Activated CD4-positive, alpha-beta T cell treated with anti-CD3 and anti-CD28 coated beads for 4 hours (primary cell): Measurements from ENCODE around the gene UPK2.

Experiments
- DNase-seq, 2 donors: peaks; one replicate each; pipeline ENCODE4 v3.0.0-alpha.2; 2020

Gene UPK2

DNA sequence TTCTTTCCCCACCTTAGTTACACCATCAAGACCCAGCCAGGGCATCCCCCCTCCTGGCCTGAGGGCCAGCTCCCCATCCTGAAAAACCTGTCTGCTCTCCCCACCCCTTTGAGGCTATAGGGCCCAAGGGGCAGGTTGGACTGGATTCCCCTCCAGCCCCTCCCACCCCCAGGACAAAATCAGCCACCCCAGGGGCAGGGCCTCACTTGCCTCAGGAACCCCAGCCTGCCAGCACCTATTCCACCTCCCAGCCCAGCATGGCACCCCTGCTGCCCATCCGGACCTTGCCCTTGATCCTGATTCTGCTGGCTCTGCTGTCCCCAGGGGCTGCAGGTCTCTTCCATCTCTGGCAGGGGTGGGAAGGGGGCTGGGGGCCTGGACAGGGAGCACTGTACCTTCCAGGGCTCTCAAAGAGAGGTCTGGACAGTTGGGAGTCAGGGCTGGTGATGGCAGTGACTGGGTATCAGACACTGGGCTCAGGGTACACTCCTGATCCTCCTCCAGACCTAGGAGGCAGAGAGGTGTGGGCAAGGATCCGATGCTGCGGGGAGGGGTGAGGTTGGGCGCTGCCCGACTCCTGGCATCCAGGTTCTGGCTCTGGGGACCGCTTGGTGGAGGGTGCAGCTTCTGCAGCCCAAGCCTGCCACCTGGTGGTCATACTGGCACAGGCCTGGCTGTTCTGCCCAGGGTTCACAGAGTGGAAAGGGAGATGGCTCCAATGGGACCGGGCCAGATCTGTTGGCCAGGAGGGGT, at the start of gene UPK2:
Gene UPK2, plus strand, starts transcription at position 205 of the 753 bp plus-strand sequence. Its CDS starts 53 bp downstream, at position 258.
- peak; percentile 87 to 92 for DNase-seq

DNA sequence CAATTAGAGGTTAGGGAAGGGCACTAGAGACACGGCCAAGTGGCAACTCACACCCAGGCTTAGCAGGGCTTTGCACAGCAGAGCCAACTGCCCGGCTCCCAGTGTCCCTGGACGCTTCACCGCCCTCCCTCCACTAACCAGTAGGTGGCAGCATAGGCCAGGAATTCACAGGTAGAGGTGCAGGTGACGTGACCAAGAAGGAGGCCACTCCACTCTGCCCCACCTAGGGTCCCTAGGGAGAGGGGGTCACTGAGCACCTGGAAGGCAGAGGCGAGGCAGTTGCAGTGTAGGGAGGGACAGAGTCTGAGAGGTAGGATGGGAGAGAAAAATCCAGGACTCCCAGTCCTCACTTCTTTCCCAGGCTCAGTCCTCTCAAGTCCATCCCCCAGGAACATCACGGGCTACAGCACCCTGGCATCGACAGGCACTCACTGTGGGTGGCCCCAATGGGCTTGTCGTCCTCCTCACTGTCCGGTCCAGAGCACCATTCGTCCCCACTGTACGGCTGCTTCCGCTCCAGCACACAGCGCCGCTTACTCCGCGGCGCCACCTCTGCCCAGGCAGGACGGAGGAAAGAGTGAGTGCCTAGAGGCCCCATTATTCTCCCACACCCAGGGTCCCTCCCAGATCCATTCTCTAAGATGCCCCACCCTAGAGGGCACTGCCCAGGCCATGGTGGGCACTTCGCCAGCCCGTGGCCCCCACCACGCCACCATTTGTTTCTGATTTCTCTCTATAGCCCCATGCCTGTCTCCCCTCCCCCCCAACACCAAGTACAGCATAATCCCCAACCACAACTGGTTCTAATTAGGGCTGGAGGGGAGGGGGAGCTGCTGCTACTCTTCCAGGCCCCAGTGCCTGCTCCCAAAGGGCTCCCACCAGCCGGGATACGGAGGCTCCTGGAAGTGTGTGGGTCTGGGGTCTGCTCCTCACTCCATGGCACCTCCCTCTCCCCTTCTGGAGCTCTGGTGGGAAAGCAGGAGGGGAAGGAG, 48.8 kb upstream of the UPK2 start:
- peak; percentile 77 to 91 for DNase-seq

DNA sequence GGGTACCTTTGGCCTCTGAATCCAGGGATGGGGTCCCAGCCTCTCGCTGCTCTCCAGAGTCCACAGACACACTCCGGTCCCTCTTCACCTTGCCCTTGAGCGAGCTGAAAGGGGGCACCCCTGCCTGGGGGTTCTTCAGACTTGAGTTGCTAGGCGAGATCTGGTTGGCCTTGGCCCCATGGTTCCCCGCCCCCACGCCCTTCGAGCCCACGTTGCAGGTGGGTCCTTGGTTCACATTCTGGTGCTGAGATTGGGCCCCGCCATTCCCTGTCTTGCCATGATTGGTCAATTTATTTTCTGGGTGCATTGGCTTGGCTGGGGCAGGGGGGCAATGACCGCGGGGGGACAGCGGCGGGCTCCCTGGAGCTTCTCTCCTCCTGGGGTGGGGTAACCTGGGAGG, 47.8 kb upstream of the UPK2 start:
- no peak for DNase-seq

DNA sequence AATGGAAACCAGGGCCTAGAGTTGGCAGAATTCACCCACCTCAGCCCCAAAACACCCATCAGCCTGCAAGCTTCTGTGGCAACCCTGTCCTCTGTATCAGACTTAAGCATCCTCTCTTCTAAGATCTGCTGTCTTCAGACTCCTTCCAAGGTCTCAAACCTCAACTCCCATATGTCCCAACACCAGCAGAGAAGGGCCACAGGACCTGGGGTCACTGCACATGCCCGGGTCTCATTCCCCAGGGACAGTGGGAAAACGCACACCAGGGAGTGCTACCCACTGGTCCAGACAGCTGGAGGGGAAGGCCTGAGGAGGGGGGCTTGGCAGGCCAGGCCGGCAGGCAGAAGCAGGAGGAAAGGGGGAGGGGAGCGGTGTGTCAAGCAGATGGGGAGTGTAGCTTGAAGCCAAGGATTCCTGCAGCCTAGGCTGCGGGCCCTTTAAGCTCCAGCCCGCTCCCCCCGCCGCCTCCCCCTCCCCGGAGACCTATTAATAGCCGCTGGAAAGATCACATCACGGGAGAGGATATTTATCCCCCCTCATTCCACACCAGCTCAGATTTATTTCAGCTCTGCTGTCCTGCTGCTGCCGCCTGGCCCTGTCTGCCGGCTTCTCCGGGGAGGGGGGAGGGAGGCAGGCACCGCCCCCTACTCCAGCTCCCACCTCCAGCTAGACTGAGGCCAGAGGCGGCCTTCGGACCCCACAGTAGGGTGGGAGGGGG, 47.0 kb upstream of the UPK2 start:
- no peak for DNase-seq

DNA sequence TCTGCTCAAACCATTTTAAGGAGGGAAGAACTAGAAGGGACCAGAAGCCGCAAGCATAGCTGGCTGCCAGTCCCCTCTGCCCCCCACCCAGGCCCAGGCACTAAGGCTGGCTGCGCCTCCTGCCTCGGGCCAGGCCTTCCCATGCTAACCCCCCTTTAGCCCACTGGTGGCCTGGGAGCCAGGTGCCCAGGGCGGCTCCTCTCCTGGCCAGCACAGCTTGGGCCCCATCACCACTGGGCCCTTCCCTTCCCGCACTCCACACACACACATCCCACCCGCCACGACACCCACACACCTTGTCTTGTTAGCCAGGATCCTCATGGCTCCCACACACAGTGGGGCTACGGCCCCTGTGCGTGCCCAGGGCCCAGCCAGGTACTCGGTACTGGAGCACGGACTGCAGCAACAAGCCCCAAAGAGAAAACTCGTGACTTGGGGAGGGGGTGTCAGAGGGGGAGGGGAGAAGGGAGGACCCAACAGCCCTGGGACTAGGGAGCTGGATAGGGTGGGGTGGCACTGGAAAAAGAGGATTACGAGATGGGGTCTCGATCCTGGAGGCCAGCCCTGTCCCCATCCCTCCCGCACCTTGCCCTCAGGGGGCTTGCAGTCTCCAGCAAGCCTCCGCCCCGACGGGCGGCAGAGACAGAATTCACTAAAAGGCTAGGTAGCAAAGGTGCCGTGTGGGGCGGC, 46.3 kb upstream of the UPK2 start:
- DNase-seq = no peak

DNA sequence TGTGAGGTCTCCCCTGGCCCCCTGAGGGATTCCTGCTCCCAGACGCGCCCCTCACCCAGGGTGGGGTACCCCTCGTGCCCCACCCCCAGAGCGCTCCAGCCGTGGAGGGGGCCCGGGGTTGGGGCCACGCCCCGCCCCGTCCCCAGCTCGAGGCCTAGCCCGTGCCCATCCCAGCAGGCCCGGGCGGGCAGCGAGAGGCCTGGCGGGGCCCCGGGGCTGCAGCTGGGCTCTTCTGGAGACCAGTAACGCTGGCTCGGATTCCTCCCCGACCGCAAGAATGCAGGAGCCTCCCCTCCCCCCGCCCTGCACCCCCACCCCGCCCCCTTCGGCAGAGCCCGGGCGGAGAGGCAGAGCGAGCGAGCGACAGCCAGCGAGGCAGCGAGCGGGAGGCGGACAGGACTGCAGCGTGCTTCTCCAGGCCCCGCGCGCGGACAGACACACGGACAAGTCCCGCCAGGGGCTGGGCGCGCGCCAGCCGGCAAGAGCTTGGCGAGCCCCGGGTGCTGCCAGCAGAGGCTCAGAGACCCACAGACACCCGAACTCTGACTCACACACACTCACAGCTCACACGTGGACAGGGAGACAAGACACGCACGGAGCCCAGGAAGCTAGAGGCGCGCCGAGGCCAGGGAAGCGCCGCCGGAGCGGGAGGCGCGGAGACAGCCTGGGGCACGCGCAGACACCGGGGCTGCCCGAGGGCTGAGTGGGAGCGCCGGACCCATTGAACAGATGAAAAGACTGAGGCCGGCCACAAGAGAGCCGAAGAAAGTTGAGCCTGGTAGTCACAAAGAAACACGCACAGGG, 45.6 kb upstream of the UPK2 start:
- peak; percentile 67 to 74 for DNase-seq

DNA sequence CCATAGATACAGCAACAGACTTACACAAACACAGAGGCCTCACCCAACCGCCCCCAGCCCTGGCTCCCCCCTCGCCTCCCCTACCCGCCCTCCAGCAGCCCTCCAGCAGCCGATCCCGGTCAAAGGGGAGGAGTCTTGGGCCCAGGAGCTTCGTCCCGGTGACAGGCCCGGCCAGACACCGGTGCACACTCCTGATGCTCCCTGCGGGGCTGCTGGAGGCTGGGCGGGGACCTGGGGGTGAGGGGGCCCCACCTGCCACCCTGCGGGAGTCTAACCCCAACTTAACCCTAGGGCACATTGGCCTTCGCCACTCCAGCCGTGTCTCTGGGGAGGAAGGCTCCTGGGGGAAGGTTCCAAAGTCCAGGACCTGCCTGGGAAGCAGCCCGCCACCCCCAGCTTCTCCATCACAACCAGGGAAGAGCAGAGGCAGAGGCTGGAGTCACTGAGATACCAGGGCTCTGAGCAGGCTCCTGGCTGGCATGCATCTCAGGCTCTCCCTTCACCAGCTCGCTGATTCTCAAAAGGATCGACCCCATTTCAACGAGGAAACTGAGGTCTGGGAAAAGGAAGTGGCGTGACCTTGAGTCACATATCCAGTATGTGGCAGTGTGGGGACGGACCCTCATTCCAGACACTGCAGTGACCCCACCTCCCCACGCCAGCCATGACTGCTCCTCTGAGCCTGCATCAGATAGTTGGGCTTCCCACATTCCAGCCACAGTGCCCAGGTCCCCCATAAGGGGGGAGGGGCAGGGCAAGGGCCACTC, 44.8 kb upstream of the UPK2 start:
- DNase-seq = no peak

DNA sequence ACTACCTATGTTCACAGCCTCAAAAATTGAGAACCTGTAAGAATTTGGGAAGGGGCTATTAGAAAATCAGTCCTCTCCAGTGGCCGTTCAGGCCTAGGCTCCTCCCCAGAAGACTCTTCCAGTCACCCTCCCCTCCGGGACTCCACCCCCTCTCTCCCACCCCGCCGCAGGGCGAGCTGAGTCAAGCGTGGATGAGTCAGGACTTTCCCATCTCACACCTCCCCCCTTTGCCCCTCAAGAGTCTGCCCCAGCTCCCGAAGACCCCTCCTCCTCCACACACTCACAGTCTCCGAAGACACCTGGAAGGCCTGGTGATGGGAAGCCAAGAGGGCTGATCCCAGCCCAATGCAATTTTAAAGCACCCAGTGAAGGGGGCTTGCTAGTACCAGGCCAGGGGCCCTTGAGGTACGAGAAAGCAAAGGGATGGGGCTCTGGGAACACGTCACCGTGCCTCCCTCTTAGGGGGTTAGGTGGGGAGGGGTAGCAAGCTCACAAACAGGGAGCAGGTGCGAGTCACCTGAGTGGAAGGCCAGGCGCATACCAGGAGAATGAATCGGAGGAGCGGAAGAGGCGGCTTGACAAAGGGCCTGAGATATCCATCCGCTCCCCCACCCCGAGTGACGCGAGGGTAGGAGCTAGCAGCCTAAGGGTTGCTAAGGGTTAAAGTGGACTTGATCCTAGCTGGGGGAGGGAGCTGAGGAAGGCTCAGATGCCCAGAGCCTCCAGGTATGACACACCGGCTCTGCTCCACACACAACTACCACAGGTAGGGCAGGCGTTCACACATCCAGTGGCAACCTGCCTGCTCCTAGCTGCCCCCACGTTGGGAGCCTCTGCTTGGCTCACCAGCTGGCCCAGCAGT, 44.0 kb upstream of the UPK2 start:
- DNase-seq = peak; percentile 83 to 87

DNA sequence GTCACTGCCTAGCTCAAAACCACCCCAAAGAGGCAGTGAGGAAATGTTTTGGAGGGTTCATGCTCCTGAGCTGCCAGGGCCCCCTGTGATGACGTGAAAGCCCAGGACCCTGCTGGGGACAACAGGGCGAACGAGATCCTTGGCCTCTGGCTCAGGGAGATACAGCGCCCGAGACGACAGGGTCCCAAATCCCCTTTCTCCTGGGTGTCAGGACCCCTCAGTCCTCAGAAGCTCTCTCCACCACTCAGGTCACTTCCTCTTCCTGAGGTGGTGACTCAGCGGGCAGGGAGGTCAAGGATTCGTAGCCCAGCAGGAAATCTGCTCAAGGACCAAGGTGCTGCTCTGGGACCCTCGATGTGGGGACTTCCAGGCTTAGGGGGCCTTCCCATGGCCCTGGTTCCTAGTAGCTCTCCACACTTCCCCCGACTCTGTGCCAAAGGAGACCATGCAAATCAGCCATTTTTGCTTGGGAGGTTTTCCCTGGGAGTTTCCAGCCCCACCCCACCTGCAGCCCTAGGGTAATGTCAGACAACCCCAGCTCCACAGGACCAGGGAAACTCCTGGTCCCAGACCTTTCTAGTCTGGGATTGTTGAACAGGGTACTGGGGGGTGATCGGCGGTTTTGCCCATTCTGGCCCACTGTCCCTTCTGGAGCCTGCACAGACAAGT, 43.2 kb upstream of the UPK2 start:
- DNase-seq = no peak

DNA sequence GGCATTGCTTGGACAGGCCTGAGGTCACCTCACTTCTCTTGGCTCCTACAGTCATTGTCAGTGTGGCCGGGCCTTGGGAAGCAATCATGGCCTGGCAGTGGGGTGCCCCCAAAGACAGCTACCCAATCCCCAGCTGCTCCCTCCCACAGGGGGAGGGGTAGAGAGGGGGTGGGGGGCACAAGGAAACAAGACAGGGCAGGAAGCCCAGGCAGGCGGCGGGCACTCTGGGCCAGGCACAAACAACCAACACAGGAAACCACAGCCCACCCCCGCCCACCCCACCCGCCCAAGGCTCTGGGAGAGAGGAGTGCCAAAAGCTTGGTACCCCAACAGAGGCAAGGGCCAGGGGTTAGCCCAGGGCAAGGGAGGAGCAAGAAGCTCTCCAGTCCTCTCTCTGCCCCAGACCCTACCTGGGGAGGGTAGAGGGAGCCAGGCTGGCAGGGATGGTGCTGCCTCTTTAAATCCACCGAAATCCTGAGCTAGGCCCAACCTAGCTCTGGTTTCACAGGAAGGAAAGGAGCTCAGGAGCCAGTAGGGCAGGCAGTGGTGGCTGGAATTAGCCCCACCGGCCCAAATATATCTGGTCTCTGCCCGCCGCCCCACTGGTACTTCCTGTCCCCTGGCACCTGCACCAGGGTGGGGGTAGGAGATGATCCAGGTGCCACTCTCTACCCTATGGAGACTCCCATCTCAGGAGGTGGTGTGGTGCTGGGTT, 42.5 kb upstream of the UPK2 start:
- DNase-seq = no peak

DNA sequence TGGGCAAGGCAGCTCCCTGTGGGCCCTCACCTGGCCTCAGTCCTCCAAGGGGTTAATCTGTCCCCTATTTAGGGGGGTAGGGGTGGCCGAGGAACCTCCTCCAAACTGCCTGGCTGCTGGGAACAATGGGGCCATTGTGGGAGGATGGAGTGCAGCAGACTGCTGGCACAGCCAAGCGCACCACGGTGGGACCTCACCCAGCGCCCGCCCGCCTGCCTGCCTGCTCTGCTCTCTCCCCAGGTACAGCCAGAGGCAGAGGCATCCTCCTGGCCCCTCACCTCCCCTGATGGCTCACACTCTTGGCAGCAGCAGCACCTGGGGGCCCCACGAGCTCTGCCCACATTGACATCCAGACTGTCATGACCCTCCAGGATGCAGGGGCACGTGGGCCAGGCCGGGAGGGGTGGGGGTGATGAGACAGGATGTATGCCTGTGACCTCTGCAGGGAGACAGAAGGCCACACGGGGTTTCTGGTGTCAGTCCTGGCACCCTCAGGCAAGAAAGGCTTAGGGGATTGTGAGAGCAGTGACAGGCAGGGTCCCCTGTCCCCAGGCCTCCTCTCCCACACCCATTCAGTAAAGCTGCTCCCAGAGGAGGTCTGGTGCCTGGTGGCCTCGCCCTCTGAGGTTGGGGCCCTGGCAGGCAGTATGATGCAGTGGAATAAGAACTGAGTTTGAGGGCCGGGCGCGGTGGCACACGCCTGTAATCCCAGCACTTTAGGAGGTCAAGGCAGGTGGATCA, 41.8 kb upstream of the UPK2 start:
- DNase-seq = peak; percentile 49 to 64

DNA sequence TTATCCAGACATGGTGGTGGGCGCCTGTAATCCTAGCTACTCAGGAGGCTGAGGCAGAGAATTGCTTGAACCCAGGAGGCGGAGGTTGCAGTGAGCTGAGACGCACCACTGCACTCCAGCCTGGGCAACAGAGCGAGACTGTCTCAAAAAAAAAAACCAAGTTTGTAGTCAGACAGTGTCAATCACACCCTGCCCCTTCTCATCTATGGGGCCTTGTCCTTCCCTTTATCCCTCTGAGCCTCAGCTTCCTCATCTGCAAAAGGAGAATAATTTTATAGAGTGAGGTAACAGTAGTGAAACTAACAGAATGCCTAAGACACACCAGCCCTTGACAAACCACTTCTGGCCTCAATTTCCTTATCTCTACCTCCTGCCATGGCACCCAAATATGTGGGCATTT, 41.1 kb upstream of the UPK2 start:
- no peak for DNase-seq

DNA sequence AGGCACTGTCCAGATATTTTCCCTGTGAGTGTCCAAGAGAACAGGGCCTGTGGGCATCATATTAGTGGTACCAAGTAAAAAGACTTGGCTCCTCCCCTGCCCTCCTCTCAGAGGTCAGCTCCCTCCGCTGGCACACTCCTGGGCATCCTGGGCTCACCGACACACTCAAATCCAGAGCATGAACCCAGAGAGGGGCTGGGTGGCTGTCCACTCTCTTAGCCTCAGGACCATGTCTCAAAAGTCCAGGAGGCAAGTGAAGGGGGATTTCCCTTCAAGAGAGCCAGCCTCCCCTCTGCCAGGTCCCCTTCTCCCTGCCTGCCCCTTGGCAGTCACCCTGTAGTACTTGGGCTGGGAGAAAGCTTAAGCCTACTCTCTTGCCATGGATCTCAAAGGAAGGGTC, 40.7 kb upstream of the UPK2 start:
- no peak for DNase-seq

DNA sequence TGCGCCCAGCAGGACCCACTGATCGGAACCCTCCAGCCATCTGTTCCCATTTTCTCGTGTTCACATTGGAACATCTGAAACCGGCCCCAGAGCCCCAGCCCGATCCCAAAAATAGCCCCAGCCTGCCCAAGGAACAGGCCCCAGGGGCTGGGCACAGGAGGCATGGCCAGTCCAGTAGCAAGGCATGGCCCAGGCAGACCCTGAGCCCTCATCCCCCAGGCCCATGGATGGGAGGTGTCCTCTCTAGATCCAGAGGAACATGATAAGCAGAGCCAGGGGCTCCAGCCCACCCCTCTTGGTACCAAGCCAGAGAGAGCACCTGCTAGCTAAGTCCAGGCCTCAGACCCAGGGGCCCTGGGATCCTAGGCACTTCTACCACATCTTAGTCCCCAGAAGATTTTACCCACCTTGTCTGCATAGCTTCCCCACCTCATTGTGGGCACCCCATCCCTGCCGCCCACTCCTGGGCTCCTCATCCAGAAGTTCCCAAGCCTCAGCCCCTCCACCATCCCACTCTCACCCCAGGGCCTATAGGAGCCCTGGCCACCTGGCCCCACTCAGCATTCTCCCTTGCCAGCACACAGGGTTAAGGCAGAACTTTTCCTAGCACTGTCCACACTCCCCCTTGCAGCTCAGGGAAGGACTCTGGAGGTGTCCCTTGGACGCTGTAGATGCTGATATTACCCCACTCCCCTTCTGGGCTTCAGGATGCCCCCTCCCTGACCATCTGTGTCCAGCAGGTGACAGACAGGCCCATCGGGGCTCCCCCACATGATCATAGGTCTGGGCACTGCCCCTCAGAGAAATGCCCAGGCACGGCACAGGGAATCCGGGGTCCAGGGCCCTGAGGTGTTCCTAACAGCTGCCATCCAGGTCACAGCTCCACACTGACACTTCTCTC, 39.9 kb upstream of the UPK2 start:
- DNase-seq = no peak

DNA sequence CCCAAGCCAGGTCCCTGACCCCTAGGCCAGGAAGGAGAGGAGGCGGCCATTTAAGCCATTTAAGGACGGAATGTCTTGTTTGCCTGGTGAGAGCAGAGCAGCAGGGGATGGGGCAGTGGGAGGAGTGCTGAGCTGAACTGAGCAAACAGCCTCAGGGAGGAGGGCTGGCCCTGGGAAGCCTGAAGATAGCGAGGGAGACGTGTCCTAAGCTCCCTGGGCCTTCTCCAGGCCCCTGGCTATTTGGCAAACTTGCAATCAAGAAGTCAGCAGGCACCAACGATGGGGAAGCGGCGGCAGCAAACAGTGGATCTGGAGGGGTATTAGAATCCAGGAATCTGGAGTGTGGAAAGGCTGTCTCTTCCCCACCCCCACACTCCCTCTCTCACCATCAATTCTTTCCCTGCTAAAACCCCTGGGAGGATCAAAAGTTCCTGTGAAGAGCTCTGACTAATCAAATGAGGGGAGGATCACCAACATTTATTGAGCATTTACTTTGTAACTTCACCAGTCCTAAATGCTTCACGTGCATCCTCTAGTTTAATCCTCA, 39.2 kb upstream of the UPK2 start:
- DNase-seq = no peak

DNA sequence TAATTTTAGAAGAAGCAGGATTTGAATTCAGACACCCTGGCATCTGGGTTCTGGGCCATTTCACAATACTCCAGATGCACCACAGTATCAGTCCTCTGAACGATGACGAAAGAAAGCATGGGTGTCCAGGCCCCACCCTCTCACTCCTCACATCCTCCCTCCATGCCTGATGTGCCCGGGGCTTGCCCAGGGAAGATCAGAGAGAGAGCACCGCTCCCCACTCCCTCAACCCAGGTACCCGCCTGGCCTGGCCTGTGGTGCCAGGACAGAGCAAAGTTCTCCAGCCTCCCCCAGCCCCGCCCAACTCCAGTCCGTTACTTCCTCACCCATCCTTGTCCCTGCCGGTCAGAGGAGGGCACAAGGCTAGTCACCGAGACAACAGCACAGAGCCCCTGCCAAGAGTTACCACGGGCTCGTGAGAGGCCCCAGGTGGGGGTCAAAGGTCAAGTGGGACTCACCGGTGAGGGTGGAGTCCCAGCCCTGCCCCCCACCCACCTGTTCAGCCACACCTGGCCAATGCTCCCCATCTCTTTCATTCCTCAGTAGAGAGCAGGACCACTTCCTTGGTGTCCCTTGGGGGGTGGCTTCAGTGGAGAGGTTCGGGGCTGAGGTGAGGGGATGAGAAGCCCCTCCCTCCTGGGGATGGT, 38.5 kb upstream of the UPK2 start:
- DNase-seq = peak in 1 of 2 donors; percentile 45
